ENCODE measurements around the gene SART1. TPM values are rescaled to one million over a fixed set of nuclear protein-coding genes. Genes with fewer than 3 reads are reported as not detected.

Gene SART1
- polyA plus RNA-seq, 1 donor (not counting 4 experiments of a cell fraction or from before 2014, with no cell fraction given) = 14.7 TPM

DNA sequence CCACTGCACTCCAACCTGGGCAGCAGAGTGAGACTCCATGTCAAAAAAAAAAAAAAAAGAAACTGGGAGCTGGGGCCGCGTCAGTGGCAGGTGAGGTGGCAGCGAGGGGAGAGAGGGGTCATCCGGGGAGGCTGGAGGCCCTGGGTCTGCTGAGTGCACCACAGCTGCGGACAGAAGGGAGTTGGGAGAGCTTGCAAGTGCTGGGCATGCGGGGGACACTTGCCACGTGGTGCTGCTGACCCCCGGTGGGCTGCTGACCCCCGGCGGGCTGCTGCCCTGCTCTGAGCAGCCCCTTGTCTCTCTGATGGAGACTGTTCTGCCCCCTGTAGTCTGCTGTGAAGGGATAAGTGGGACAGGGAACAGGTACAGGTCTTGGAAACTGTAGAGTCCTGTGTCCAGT is 39.7 kb upstream of the SART1 start:
- dilution Hi-C loops (cut with MboI; ENCODE audit: extremely low pct_ligation_motif_present, low sequenced_read_pairs) = no loop called here
- H3K4me1 ChIP-seq (ENCODE audit: control insufficient read depth, extremely low read depth, insufficient read depth, low read length) = peaks cover 32% of the 10 kb centered on the region

DNA sequence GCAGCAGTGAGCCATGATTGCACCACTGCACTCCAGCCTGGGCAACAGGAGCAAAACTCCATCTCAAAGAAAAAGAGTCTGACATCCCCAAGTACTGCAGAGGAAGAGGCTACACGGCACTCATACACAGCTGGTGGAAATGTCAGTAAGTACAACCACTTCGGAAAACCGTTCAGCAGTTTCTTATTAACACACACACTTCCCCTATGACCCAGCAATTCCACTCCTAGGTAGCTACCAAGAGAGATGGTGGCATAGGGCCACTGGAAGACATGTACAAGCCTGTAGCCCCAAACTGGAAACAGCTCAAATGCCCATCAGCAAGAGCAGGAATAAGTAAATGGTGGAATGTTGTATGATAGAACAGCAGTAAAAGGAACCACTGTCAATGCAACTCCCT is 39.0 kb upstream of the SART1 start:
- no peak overlapping the region for H2AFZ ChIP-seq (ENCODE audit: control insufficient read depth, low read length)
- peaks cover 29% of the 10 kb centered on the region for H3K79me2 ChIP-seq (ENCODE audit: control insufficient read depth, insufficient read depth, low read length)
- FAIRE-seq = no peak
- no peaks in the 10 kb centered on the region for H3K27me3 ChIP-seq (ENCODE audit: control insufficient read depth, extremely low read depth, insufficient read depth, low read length)
- dilution Hi-C loops (cut with MboI; ENCODE audit: extremely low pct_ligation_motif_present, low sequenced_read_pairs) = no loop called here
- peaks cover 8 to 23% of the 10 kb centered on the region in 2 experiments for H3K36me3 ChIP-seq (ENCODE audit: control insufficient read depth in 2 of 2, extremely low read depth in 1 of 2, insufficient read depth in 2 of 2, low read length in 2 of 2)
- H3K27ac ChIP-seq (ENCODE audit: control insufficient read depth, insufficient read depth, low read length) = no peak overlapping the region
- H3K9me3 ChIP-seq (ENCODE audit: control insufficient read depth, low read depth, low read length) = no peaks in the 10 kb centered on the region
- no peak for DNase-seq (ENCODE audit: low read depth, low spot score)
- H3K4me3 ChIP-seq (ENCODE audit: control insufficient read depth in 2 of 3, extremely low read depth in 1 of 3, insufficient read depth in 2 of 3, low read depth in 1 of 3, low read length in 3 of 3) = no peak overlapping the region
- H3K4me2 ChIP-seq (ENCODE audit: control insufficient read depth, extremely low read depth, insufficient read depth, low read depth, low read length) = peak overlapping the region; percentile 30
- TF ChIP-seq, protein P1, sequence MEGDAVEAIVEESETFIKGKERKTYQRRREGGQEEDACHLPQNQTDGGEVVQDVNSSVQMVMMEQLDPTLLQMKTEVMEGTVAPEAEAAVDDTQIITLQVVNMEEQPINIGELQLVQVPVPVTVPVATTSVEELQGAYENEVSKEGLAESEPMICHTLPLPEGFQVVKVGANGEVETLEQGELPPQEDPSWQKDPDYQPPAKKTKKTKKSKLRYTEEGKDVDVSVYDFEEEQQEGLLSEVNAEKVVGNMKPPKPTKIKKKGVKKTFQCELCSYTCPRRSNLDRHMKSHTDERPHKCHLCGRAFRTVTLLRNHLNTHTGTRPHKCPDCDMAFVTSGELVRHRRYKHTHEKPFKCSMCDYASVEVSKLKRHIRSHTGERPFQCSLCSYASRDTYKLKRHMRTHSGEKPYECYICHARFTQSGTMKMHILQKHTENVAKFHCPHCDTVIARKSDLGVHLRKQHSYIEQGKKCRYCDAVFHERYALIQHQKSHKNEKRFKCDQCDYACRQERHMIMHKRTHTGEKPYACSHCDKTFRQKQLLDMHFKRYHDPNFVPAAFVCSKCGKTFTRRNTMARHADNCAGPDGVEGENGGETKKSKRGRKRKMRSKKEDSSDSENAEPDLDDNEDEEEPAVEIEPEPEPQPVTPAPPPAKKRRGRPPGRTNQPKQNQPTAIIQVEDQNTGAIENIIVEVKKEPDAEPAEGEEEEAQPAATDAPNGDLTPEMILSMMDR (optimal IDR thresholded peaks at IDR 0.05 in 1 of 3, IDR thresholded peaks at IDR 0.05 in 1 of 3, conservative IDR thresholded peaks at IDR 0.05 in 1 of 3; ENCODE audit: extremely low read depth in 1 of 3, insufficient read depth in 2 of 3, low read length in 3 of 3) = no peak
- TF ChIP-seq EZH2 (IDR thresholded peaks at IDR 0.05; ENCODE audit: low read length) = no peak
- H4K20me1 ChIP-seq (ENCODE audit: control insufficient read depth, extremely low read depth, insufficient read depth, low read length) = no peaks in the 10 kb centered on the region
- no peaks in the 10 kb centered on the region for H3K9me1 ChIP-seq (ENCODE audit: control insufficient read depth, extremely low read depth, insufficient read depth, low read length)
- H3K9ac ChIP-seq (ENCODE audit: control insufficient read depth, extremely low read depth, insufficient read depth, low read length) = no peak overlapping the region
- H3K4me1 ChIP-seq (ENCODE audit: control insufficient read depth, extremely low read depth, insufficient read depth, low read length) = peaks cover 25% of the 10 kb centered on the region

More for the DNA sequence above, 39.7 kb upstream of the SART1 start:
- Histone ChIP-seq H3K9me3 (ENCODE audit: control insufficient read depth, low read depth, low read length) (no peaks in the 10 kb centered on the region), H3K36me3 (ENCODE audit: control insufficient read depth in 2 of 2, extremely low read depth in 1 of 2, insufficient read depth in 2 of 2, low read length in 2 of 2) (peaks cover 8 to 23% of the 10 kb centered on the region in 2 experiments), H3K27me3 (ENCODE audit: control insufficient read depth, extremely low read depth, insufficient read depth, low read length) (no peaks in the 10 kb centered on the region), H3K9me1 (ENCODE audit: control insufficient read depth, extremely low read depth, insufficient read depth, low read length) (no peaks in the 10 kb centered on the region), H2AFZ (ENCODE audit: control insufficient read depth, low read length) (no peak overlapping the region), H3K27ac (ENCODE audit: control insufficient read depth, insufficient read depth, low read length) (no peak overlapping the region), H3K4me2 (ENCODE audit: control insufficient read depth, extremely low read depth, insufficient read depth, low read depth, low read length) (no peak overlapping the region), H3K4me3 (ENCODE audit: control insufficient read depth in 2 of 3, extremely low read depth in 1 of 3, insufficient read depth in 2 of 3, low read depth in 1 of 3, low read length in 3 of 3) (no peak overlapping the region), H4K20me1 (ENCODE audit: control insufficient read depth, extremely low read depth, insufficient read depth, low read length) (no peaks in the 10 kb centered on the region), H3K9ac (ENCODE audit: control insufficient read depth, extremely low read depth, insufficient read depth, low read length) (no peak overlapping the region), H3K79me2 (ENCODE audit: control insufficient read depth, insufficient read depth, low read length) (peaks cover 36% of the 10 kb centered on the region)
- no peak for TF ChIP-seq EZH2 (IDR thresholded peaks at IDR 0.05; ENCODE audit: low read length)
- TF ChIP-seq, protein P1 (optimal IDR thresholded peaks at IDR 0.05 in 1 of 3, IDR thresholded peaks at IDR 0.05 in 1 of 3, conservative IDR thresholded peaks at IDR 0.05 in 1 of 3; ENCODE audit: extremely low read depth in 1 of 3, insufficient read depth in 2 of 3, low read length in 3 of 3) = no peak
- DNase-seq (ENCODE audit: low read depth, low spot score) (no peak), FAIRE-seq (no peak)
